NCI-H774 (cell line): ENCODE measurements around the gene PRDM2.

Experiments
- DNase-seq: peaks from one replicate; lab custom pipeline; 2025; lab: John Stamatoyannopoulos, UW

The PRDM2 gene

DNA sequence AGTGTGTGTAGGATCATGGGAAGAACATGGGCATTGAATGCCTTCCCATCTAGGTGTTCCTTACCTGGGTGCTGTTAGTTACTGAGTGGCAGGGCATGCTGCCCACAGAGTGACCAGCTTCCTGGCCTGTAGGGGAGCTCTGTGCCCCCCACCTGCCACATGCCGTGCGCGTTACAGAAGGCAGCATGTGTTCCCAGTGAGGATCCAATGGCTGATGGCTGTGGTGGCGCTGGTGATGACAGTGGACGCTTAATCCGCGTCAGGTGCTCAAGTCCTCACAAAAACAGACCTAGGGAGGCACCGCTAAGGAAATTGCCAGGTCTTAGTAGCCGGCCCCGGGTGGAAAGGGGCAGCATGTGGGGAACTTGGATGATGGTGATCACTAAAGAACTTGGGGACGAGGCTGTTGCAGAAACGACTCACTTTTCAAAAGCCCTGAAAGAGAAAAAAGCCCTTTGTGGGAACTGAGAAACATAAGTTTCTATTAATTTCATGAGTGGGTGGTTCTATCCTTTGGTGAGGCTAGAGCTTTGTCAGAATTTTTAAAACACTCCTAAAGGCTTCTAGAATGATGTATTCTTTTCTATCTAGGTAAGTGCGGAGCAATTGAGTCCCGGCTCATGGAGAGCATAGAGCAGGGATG lies 93.2 kb downstream of the PRDM2 start:
- DNase-seq, result no peak

DNA sequence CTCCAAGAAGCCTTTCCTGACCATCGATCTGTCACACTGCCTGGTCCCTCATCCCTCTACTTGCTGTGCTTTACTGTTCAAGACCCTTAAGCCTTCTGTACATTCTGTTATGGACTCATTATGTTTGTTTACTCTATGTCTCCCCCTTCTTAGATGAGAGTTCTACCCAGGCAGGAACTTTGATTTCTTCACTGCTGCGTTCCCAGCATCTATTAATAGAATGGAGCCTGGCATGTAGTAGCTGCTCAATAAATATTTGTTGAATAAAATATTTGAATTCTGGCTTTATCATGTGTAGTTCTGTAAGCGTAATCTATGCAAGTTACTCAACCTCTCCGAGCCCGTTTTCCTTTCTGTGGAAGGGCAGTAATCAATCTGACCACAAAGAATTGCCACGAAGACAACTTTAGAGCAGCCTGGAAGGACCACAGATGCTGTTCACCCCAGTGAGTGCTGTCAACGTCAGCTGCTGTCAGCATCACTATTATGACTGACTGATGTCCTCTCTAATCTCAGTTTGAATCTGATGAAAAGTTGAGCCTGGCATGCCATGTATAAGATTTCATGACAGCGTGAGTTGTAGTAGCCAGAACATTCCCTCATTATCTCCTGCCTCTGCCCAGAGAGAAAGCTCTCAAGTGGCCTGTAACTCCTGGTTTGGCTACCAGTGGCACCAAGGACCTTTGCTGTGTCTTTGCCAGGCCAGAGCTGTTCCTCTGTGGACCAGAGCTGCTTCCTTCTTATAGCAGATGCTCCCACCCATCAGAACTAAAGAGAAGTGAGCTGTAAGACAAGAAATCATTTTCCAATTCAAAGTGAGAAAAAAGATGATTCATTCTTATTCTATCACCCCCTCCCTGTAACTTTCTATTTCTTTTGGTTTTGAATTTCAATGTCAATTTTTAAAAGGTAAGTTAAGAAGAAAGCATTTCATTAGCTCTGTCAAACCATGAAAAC lies 94.5 kb downstream of the PRDM2 start:
- no peak for DNase-seq

DNA sequence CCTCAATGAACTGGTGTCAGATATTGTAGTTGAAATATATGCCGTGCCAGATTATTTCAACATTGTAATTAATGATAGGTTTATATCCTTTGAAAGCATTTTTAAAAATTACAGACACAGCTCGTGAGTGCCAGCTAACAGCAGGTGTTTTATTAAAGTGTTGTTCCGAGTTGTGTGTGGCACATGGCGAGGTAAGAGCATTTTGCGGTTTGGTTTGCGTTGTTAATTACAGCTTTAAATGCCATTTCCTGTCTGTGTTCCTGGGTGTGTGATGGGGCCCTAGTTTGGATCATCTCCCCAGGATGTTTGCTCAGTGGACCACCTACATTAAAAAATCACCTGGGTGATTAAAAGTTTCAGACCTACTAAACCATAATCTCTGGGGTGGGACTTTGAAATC lies 97.4 kb downstream of the PRDM2 start:
- DNase-seq, result no peak

DNA sequence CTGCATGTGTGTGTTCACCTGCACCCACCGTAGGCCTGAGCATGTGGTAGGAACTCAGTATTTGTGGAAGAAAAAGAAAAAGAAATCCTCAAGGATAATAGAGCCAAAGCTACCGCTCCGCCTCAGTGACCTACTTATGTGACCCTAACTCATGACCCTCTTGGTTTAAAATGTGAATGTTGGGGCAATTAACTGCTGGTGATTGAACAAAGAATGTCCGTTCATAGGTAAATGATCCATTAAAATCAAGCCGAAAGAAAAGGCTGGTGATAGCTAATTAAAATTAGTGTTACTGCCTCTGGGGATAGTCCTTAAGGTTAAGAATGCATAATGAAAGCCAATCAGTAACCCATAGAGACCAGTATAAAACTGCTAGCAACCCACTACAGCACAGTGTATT lies 98.1 kb downstream of the PRDM2 start:
- no peak for DNase-seq

DNA sequence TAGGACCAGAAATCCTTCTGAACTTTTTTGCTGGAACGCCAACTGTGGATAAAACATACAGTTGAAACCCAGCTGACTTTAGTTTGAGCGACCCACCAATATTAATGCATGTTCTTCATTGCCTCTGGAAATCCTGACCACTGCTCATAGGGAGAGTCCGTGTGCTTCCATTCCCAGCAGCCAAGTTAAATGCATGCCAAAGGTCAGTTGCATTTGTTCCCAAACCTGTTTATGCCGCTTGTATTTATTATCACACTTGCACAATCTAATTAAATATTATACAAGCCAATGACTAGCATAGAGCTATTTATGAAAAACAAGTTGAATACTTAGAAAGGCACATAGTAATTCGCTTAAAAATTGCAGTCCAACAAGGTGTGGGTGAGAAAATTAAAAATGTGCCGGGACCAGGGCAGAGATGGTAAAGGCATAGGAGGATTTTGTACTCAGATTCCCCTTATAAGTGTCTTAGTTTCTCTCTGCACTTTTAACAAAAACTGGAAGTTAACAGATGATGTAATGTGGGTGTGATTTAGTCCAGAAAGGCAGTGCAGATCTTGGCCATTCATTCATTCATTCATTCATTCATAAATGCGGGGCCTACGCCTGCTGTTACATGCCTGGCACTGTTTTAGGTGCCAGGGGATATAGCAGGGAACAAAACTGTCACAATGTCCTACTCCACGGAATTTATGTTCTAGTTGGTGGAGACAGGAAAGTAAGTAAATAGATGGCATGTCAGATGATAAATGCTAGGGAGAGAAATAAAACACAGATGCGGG lies 99.7 kb downstream of the PRDM2 start:
- no peak for DNase-seq

DNA sequence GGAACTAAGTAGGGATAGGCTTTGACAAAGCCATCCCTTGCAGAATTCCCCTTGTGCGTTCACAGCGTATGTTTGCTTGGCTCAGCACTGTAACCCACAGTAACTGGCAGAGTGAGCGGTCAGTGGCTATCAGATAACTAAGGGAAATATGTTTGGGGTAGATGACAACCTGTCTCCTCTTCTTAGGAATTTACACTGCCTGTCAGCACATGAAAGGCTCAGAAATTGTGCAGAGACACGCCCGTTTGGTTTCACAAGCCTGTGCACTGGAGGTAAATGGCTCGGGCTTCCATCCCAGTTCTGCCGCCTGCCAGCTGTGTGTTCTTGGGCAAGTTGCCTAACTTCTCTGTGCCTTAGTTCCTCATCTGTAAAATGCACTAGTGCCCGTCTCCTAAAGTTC lies 101.2 kb downstream of the PRDM2 start:
- no peak for DNase-seq

DNA sequence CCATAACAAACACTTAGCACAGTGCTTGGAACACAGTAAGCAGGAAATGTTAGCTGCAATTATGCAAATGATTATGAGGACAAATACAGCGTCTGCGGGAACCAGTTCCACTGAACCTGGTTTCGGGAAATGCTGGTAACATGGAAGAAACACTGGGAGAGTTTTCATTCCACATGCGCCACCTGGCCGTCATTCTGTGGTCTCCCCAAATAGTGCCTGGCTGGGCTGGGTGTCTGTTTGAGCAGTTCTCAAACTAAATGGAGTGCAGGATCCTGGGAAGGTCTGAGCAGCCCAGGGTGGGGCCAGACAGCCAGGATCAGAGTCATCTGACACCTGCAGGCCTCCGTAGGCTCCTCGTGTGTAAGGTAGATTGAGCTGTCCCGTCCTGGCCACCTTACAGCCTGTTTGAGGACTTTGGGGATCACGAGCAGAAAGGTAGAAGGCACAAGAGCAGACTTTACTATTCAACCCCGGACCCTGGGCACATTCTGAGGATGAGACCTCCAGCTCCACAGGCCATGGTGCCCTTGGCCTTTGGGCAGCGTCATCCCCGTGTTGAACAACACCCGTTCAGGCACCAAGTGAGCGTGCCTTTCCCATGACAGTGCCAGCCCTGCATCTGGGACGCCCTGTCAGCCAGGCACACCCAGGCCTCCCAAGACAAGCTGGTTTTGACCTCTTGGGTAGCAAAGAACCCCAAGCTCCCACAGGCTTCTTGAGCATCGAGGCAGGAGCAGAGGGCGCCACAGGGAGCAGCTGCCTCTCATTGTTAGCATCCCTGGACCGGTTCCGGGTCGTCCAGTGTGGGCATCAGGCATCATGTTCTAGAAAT lies 101.9 kb downstream of the PRDM2 start:
- DNase-seq, result no peak

DNA sequence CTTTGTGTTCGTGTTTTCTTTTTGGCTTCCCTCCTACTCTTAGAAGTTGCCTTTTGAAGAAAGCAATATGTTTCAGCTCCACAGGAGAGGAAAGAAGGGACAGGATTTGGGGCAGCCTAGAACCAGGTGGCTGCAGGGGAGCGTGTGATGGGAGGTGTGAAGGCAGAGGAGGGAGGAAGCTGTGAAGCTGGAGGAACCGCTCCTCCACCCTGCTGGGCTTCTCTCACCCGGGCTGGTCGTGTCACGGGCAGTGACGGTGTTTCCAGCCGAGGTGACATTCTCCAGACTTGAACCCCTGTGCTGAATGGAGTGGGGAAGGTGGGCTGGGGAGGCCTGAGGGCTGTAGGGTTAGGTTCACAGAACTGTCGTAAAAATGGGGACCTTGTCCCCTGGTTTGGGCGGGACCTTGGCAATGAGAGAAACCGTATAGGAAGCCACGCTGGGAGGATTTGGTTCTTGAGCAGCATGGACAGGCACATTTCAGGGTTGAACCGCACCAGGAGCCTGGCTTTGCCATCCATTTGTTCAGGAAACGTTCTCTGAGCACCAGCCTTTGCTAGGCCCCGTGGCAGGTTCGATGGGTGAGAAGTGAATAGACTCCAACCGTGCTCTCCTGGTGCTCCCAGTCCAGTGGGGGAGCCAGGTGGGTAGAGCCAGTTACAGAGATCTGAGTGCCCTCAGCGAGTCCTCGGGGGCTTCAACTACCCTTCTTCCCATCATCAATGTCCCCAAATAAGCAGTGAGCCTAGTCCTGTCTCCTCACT lies 103.0 kb downstream of the PRDM2 start:
- no peak for DNase-seq

DNA sequence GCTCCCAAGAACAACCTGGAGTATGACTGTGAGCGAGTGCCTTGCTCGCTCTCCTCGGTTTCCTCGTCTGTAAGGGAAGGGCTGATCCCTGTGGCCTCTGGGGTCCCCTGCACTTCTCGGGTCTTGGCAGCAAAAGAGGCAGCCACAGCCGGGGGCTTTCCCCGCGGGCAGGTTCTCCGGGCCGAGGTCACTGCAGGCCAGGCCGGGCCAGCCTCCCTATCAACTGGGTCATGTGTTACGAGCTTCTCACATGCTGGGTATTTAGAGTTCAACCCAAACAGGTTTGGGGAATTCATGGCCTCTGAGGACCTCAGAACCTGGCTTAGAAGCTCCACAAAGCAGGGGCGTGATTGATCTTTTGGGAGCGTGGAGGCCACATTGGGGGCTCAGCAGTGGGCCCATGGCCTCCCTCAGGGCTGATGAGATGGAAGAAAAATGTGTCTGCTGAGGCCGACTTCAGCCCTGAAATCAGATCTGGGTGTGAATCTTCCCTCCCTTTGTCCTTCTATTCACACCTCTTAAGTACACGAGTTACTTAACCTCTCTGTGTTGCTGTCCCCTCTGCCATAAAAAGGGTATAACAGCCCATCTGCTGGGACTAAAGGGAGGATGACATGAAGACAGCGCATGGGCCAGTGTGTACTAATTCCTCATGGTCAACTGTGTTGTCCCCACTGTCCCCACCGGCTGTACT lies 103.7 kb downstream of the PRDM2 start:
- DNase-seq, result no peak

DNA sequence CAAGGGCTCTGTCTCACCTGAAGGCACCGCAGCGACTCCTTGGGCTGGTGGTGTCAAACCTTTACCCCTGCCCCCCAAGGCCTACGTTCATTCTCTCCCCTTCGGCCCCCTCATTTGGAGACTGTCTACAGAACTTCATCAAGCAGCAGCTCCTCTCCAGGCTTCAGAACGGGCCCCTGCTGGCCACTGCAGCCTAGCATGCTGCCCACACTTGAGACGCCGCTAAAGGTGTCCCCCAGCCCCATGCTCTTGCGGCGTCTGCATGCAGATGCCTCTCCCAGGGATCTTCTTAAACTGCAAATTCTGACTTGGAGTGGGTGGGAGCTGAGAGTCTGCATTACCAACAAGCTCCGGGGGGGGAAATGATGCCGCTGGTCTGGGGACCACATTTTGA lies 104.2 kb downstream of the PRDM2 start:
- DNase-seq, result no peak

DNA sequence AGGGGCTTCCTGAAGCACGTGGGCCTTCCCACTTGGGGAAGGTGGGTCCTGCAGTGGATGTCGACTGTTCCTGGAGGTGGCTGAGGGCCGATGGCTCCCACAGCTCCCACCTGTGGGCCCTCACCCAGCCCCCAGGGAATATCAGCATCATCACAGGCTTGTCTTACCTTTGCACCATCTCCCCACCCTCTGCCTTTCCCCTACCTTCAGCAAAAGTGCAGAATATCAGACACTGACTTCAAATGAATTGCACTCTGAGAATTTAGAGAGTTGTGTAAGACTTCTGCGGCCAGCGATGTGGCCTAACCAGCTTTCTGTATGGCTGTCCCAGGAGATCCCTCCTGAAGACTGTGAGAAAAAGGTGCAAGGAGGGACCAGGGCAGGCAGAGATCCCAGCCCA lies 105.4 kb downstream of the PRDM2 start:
- DNase-seq, result no peak

DNA sequence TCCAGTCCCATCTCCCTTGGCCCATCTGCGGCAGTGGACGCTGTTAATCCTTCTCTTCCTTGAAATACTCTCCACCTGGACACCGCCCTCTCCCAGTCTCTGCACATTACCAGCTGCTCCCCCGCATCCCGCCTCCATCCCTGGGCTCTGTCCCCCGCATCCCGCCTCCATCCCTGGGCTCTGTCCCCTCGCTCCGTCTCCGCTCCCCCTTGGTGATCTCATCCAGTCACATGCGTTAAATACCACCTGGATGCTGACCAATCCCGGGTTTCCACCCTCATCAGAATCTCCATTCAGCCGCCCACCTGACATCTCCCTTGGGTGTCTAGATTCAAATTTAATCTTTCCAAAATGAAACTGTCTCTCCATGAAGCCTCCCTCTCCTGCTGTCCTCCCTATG lies 106.1 kb downstream of the PRDM2 start:
- DNase-seq, result no peak

DNA sequence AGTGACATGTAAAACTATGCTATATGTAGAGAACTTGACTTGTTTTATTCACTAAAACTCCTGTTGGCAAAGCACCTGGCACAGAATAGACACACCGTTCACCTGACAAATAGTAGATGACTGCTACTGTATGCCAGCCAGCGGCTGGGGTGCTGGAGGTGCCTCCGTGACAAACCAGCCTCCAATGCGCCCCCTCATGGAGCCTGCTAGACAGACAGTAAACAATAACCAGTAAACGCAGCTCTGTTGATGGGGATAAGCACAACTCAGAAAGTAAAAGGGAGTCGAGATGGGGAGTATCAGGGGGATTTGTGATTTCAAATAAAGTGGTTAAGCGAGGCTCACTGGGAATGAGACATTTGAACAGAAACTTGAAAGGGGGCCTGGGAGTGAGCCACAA lies 107.2 kb downstream of the PRDM2 start:
- DNase-seq, result no peak

DNA sequence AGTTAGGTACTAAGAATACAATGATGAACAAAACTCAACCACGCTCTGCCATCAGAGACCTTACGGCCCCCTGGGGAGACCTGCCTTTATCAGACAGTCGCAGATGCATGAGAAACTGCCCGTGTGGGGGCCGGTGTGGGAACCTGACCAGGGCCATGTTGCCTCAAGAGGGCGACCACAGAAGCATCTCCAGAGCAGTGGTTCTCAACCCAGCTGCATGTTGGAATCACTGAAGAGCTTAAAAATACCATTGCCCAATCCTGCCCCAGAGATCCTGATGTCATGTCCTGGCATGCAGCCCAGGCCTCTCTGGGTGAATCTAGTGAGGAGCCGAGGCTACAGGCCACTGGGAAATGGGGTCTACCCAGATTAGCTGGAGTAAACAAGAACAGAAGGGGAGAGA lies 108.7 kb downstream of the PRDM2 start:
- no peak for DNase-seq

DNA sequence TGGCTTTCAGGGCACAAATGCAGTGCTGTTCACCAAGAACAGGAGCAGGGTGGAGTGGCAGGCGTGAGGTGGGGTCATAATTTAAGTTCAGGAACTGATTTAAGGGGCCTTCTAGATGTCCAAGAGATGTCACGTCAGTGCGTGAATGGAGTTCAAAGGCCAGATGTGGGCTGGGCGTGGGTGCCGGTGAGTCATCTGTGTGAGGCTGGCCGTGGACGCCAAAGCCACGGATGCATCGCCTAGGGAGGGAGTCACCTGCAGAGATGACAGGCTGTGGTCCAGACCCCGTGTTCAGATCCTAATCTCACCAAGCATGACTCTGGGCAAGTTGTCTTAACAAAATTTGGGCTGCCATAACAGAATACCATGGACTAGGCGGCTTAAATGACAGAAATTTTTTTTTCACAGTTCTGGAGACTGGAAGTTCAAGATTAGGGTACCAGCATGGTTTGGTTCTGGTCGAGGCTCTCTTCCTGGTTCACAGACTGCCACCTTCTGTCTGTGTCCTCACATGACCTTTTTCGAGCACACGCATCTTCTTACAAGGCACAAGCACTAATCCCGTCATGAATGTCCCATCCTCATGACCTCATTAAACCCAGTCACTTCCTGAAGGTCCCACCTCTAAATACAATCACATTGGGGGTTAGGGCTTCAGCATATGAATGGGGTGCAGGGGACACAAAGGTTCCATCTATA lies 109.6 kb downstream of the PRDM2 start:
- DNase-seq, result no peak

DNA sequence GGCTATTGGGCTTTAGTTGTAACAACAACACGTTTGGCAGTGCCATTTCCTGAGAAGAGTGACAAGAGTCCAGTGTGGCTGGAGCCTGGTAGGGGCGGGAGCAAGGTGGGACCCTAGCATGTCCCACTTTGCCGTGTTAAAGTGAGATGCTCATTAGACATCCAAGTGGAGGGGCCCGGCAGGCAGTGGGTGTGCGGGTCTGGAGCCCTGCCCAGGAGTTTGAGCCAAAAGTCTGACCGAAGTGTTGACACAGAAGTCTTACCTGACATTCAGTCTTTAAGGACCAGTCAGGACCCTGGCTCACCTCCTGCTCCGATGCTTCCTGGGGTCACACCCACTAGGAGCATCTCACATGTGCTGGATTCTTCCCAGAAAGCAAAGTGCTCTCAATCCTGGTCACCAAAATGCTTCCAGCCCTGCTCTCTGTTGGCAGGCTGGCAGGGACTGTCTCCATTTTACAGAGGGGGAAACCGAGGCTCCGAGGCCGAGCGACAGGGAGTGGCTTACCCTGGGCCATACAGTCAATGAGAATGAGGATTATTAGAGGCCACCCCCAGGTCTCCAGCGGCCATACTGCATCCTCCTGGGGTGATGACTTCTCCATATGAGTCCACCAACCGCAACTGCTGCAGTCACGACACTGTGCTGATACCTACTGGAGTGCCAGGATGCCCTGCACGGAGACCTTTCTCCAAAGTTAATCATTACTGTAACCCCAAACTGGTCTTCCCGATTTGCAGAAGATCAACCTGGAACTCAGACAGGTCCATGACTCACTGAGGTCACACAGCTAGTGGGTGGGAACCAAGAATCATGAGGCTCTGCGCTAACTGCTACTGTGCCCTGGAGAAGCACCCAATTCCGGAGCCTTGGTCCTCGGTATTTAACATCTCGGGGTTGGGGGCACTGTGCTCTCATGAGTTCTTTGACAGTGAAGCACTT lies 112.7 kb downstream of the PRDM2 start:
- DNase-seq, result no peak

DNA sequence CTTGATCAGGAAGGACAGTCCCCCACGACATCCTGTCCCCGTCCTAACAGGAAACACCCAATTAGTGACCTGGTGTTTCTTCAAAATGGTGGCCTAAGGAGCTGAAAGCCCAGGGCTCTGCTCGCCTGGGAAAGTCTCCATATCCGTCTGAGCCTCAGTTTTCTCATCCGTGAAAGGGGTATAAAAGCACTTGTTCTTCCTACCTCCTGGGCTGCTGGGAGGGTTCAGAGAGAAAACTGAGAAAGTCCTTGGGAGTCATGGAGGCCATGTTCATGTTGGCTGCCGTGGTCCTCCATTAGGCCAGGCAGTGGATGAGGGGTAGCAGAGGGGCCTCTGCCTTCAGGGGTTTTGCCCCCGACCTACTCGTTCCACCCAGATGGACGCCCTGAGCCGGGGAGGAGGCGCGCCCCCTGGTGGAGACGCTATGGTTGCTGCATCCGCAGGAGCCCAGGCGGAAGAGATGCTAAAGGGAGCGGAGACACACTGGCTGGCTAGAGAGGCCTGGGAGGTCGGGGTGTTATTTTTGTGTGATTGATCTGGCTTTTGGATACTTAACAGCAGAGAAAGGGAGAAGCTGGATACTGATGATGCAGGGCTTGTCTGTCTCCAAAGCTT lies 113.5 kb downstream of the PRDM2 start:
- no peak for DNase-seq

DNA sequence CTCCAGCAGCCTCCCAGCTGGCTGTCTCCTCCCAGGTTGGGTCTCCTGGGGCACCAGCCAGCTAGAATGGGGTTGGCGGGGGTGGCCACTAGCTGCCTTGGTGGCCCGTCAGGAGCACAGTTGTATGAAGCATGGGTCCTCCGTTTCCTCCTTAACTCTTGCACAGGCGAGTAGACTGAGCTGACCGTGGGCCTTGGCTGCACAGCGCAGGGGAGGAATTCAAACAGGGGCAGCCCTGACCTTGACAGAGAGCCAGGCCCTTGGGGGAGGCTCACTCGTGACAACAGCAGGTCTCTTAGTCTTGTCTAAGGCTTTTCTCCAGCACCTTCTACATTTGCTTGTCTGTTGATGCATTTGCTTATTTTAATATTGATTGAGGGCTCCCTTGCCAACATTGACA lies 114.1 kb downstream of the PRDM2 start:
- DNase-seq, result no peak
